Fibroblast of peridontal ligament (primary cell): ENCODE measurements around the gene STK39.

Source experiments
- DNase-seq: peaks from one replicate; pipeline ENCODE4 v3.0.0-alpha.2; 2010; ENCODE audit errors: extremely low read depth

Gene STK39

GRCh38 chr2:168243061-168243460, 4.3 kb downstream of the STK39 start:
- no peak for DNase-seq

DNA sequence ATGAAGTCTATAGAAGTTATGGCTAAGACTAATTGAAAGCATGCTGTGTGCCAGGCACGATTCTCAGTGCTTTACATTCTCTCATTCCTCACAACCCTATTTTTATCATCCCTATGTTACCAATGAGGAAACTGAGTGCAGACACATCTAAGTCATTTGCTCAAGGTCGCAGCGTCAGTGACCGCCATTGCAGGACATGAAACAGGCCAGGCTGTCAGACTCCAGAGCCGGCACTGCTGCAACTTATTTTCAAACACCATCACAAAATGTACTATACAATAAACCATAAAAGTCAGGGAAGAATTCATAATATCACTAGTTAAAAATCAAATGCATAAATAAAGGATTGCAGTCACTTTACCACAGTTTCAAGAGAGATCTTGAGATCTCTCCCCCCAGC, 5.6 kb downstream of the STK39 start:
- no peak for DNase-seq

DNA sequence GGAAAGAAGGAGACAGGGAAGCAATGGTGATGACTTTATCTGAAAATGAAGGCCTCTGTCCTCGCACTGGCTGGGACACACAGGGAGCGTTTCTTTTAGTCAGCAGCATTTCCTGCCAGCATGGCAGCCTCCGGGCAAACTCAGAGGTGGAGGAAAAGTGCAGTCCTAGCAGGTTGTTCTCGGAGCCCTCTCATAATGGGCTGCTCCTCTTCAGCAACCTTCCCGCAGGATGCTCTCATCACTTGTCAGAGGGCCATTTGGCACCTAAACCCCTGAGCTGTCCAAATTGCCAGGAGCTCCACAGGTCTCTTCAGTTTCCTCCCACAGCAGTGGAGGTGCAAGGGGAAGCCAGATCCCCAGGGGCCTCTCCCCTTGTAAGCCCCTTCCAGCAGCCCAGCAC, 6.2 kb downstream of the STK39 start:
- DNase-seq, result no peak

DNA sequence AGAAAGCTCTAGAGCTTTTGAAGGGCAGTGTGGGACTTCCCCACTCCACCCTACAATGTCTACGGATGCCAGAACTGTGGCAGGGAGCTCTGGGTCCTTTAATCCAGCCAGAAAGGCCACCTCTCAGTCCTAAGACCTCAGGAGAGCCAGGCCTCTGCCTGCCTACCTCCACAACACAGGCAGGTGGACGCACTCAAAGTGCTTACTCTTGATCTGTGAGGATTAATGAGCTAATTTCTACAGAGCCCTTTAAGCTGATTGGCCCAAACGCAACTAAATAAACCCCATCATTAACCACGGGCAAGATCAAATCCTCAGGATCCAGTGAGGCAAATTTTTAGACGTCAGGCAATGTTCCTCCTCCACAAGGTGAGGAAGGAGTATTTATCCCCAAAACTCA, 8.1 kb downstream of the STK39 start:
- no peak for DNase-seq

- peak; percentile 52 for DNase-seq
Observed at GRCh38 chr2:168237741-168238140, 9.7 kb downstream of the STK39 start.

DNA sequence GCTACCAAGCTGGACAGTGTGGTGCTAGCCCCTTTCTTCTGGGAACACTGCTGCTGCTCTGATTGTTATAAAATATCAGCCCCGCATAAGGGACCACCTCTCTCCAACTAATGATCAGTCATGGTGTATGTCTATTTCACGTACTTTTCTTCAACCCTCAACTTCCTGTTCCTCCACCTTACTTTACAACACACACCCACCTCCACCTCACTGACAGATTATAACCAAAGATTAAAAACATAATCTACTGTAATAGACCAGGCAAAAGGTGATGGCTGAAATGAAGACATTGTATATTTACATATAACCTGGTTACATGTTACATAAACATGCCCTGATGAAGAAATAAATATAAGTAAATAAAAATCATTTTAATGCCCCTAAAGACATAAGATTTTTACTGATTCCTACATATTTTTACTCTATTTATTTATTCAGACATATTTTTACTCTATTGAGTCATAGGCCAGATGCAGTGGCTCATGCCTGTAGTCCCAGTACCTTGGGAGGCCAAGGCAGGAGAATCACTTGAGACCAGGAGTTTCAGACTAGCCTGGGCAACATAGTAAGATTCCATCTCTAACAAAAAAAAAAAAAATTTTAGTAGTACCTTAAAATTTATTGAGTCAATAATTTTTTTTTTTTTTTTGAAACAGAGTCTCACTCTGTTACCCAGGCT, 12.8 kb downstream of the STK39 start:
- DNase-seq, result no peak

GRCh38 chr2:168233726-168234406, 13.5 kb downstream of the STK39 start:
- DNase-seq, result peak; percentile 45

GRCh38 chr2:168233166-168233565, 14.2 kb downstream of the STK39 start:
- no peak for DNase-seq

GRCh38 chr2:168231609-168232241, 15.7 kb downstream of the STK39 start:
- no peak for DNase-seq

- DNase-seq, result no peak
Observed at GRCh38 chr2:168230389-168230788, 17.0 kb downstream of the STK39 start.

DNA sequence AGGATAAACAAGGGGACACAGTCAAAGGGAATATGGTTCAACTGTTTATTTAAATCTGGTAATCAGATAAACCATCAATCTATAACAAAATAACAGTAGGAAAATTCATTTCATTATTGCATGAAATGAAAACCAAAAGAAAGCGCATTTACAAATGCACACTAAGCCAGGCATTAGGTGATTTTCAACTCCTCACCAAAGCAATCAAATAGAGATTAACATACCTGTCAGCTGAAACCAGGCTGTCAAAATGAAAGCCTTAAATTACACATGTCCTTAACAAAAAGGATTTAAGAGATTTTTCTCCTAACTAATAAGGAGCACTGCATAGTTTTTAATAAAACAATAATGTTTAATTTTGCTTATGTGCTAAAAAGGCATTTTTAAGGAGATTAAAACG, 23.0 kb downstream of the STK39 start:
- DNase-seq, result no peak

DNA sequence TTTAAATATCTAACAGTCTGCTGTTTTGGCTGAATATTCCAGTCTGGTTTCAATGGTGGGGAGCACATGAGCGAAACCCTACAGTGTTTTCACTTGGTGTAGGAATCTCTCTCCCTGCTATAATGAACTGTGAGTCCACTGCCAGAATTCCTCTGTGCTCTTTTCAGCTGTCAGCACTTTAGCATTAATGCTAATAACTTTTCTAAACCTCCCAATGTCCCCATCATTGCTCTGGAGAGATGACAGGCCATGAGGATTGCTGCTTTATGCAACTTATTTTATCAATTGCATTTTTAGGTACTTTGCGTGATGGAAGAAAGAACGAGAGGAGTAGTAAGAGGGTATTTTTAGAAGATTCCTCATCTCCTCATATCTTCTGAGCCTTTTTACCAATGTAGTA, 25.3 kb downstream of the STK39 start:
- no peak for DNase-seq

- DNase-seq, result no peak
Observed at GRCh38 chr2:168220965-168221819, 26.2 kb downstream of the STK39 start.

GRCh38 chr2:168217920-168218319, 29.5 kb downstream of the STK39 start:
- DNase-seq, result peak; percentile 23

DNA sequence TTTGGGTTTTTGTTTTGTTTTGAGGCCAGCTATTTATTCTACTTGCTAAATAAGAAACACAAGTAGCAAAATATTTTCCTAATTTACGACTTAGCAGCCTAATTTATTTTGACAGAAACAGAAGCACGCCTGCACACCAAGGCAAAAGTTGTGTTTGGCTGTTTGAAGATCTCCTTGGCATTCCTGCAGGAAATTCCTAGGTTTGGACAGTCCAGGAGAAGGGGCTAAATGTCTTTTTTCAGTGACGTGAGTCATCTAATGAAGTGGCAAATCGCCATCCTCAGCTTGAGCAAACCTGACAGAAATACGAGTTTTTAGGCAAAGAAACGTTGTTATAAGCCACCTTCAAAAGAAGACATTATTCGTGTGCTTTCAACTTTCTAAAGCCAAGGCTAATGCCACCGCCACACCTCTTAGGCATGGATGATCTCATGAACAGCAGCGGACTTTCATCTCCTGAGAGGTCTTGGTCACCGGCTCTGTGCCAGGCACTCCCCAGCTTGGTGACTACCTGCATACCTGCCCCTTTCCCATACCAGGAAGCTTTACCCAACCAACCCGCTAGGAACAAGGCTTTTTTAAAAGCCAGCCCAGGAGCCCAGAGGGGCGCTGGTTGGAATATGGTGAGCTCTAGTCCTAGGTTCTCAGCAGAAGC, 30.9 kb downstream of the STK39 start:
- DNase-seq, result no peak

- no peak for DNase-seq
Observed at GRCh38 chr2:168215813-168216212, 31.6 kb downstream of the STK39 start.

DNA sequence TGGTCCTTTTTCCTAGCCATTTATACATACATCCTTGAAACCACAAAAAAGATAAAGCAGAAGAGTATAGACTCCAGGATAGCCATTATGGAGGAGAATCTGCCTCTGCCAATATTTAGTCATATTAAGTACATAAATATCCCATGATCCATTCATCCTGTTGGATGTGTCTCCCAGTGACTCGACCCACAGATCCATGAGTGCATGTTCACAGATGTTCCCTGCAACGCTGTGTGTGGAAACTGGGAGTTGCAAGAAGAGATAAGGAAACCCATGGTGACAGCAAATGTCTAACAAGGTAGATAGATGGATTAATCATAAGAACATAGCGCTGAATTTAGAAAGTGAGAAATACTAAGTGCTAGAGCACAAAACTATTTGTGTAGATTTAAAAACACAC, 34.5 kb downstream of the STK39 start:
- peak; percentile 18 for DNase-seq

DNA sequence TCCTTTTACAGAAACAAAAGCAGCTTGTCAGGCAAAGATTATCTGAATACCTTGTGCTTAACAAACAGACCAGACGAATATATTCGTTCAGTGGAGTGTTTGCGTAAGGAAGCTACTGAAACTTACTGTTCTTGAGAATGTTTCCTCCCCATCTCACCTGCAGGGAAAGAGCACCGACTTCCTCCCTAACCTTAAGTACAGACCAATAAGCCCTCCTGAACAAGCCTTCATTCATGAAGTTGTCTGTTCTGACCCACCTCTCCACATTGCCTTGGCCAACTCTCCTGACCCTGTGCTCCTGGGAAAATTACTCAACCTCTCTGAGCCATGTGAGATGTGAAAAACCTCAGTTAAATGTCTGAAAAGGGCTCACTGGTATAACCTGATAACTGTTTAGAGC, 35.2 kb downstream of the STK39 start:
- DNase-seq, result no peak

GRCh38 chr2:168211664-168212163, 35.7 kb downstream of the STK39 start:
- DNase-seq, result no peak

DNA sequence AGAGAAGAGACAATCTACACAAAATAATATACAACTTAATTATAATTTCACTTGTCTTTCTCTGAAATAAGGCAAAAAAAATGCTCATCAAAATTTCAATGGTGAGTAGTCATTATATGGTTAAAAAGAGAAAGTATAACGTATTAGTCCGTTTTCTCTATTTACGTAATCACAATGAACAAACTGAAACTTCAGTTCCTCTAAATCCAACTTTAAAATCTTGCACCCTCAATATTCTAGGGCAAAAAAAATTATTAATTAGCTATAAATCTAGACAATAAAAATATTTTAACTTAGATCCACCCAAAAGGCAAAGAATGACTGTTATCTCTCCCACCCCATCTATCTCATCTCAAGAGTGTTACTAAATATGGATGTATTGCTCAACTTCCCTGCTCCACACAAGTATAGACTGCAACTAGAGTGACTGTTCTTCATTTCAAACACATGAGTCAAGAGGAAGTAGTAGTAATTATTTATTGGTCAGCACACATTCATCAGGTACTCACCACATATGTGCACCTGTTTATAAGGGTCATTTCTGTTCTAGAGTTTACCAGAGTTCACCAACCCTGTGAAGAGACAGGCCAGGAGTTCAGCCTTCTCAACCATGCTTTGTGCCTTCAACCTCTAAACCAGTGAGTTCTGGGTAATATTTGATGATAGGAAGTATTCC, 36.4 kb downstream of the STK39 start:
- peak; percentile 82 for DNase-seq
